ENCODE data around the gene SLC18B1. TPM values are rescaled to one million over a fixed set of nuclear protein-coding genes. Genes with fewer than 3 reads are reported as not detected.

SLC18B1 gene
- total RNA-seq = 14.8 and 22.2 TPM in 2 replicates

GRCh38 chr6:132797951-132798868, at the start of gene SLC18B1:
Gene SLC18B1, minus strand, starts transcription at chr6:132798637. Its CDS starts 181 bp downstream, at chr6:132798456.

Other genes starting within 250 kb of the SLC18B1 start
- not detected in 2 replicates for gene TAAR8, start 246.0 kb downstream of the SLC18B1 start, total RNA-seq
- gene TAAR6, start 228.3 kb downstream of the SLC18B1 start, total RNA-seq = not detected in 2 replicates
- gene TAAR5, start 208.9 kb downstream of the SLC18B1 start, total RNA-seq = not detected in 2 replicates
- not detected in 2 replicates for gene TAAR2, start 174.4 kb downstream of the SLC18B1 start, total RNA-seq
- gene TAAR1, start 139.5 kb downstream of the SLC18B1 start, total RNA-seq = not detected in 2 replicates
- 0.34 and 0.50 TPM in 2 replicates for gene VNN1, start 84.6 kb downstream of the SLC18B1 start, total RNA-seq
- 0.57 TPM in 1 of 2 replicates, not detected in the other for gene VNN2, start 40.7 kb downstream of the SLC18B1 start, total RNA-seq
- gene RPS12, start 15.9 kb upstream of the SLC18B1 start, total RNA-seq = 1,465 and 1,796 TPM in 2 replicates

All from nasal cavity respiratory epithelium epithelial cell of viscerocranial mucosa (primary cell).